ENCODE results near the gene NME5.

Gene NME5

GRCh38 chr5:138115254-138115653, 24.0 kb downstream of the NME5 start:
- POLR2A ChIA-PET: no interaction called here
- DNase-seq (ENCODE audit: low read depth, low spot score): no peak
- no peak overlapping the region for H3K4me3 ChIP-seq (ENCODE audit: low read depth, low read length)
- CTCF ChIA-PET: interaction anchor here (1.0 to 1.7 kb wide), 2 partner anchors 19 to 38 kb away, joined by 3 to 6 read pairs; no protein-coding TSS in a partner anchor
- no peak for TF ChIP-seq CTCF (IDR thresholded peaks at IDR 0.05; ENCODE audit: insufficient read depth, low read length, missing control alignments)

- TF ChIP-seq CTCF (IDR thresholded peaks at IDR 0.05; ENCODE audit: insufficient read depth, low read length, missing control alignments): no peak
- DNase-seq (ENCODE audit: low read depth, low spot score): no peak
- POLR2A ChIA-PET: no interaction called here
- CTCF ChIA-PET: interaction anchor here (1.0 to 3.4 kb wide), 6 partner anchors 11 to 76 kb away, joined by 3 to 19 read pairs (median 8); partner anchors contain the start of gene WNT8A
- H3K4me3 ChIP-seq (ENCODE audit: low read depth, low read length): no peak overlapping the region
These were observed 27.3 kb downstream of the NME5 start for GRCh38 chr5:138111937-138112336.

- POLR2A ChIA-PET: no interaction called here
- no peak for TF ChIP-seq CTCF (IDR thresholded peaks at IDR 0.05; ENCODE audit: insufficient read depth, low read length, missing control alignments)
- CTCF ChIA-PET: interaction anchor here (1.0 to 3.4 kb wide), 5 partner anchors 23 to 75 kb away, joined by 3 to 19 read pairs (median 8); partner anchors contain the start of gene WNT8A
- no peak for DNase-seq (ENCODE audit: low read depth, low spot score)
- H3K4me3 ChIP-seq (ENCODE audit: low read depth, low read length): no peak overlapping the region
These were observed 28.0 kb downstream of the NME5 start for GRCh38 chr5:138111181-138111580.

GRCh38 chr5:138110266-138110963, 28.8 kb downstream of the NME5 start:
- ChIA-PET CTCF (interaction anchor here (1.4 to 3.4 kb wide), 6 partner anchors 23 to 75 kb away, joined by 4 to 19 read pairs (median 8); no protein-coding TSS in a partner anchor), POLR2A (no interaction called here)
- no peak for DNase-seq (ENCODE audit: low read depth, low spot score)
- no peak for TF ChIP-seq CTCF (IDR thresholded peaks at IDR 0.05; ENCODE audit: insufficient read depth, low read length, missing control alignments)
- no peak overlapping the region for H3K4me3 ChIP-seq (ENCODE audit: low read depth, low read length)

GRCh38 chr5:138109463-138110265, 29.6 kb downstream of the NME5 start:
- ChIA-PET POLR2A (interaction anchor here (0.5 kb wide), 1 partner anchor 39 kb away, joined by 3 read pairs; no protein-coding TSS in a partner anchor), CTCF (interaction anchor here (0.6 to 3.4 kb wide), 6 partner anchors 24 to 74 kb away, joined by 3 to 19 read pairs (median 7); no protein-coding TSS in a partner anchor)
- H3K4me3 ChIP-seq (ENCODE audit: low read depth, low read length): no peak overlapping the region
- DNase-seq (ENCODE audit: low read depth, low spot score): no peak
- TF ChIP-seq CTCF (IDR thresholded peaks at IDR 0.05; ENCODE audit: insufficient read depth, low read length, missing control alignments): no peak

GRCh38 chr5:138107213-138107612, 32.0 kb downstream of the NME5 start:
- DNase-seq (ENCODE audit: low read depth, low spot score): no peak
- no peak overlapping the region for H3K4me3 ChIP-seq (ENCODE audit: low read depth, low read length)
- ChIA-PET CTCF (interaction anchor here (1.0 to 2.2 kb wide), 4 partner anchors 21 to 70 kb away, joined by 3 to 10 read pairs (median 6); no protein-coding TSS in a partner anchor), POLR2A (no interaction called here)
- no peak for TF ChIP-seq CTCF (IDR thresholded peaks at IDR 0.05; ENCODE audit: insufficient read depth, low read length, missing control alignments)

Measured in AG04449 (cell line).